ENCODE measurements around the gene ROBO2. TPM values are rescaled to one million over a fixed set of nuclear protein-coding genes. Genes with fewer than 3 reads are reported as not detected.

The ROBO2 gene
- total RNA-seq, 4 donors from 2014 or later, result 0.16 to 4.0 (median 1.3) TPM

GRCh38 chr3:77052733-77053670, 13.1 kb downstream of the ROBO2 start:
- TF ChIP-seq, protein P1, sequence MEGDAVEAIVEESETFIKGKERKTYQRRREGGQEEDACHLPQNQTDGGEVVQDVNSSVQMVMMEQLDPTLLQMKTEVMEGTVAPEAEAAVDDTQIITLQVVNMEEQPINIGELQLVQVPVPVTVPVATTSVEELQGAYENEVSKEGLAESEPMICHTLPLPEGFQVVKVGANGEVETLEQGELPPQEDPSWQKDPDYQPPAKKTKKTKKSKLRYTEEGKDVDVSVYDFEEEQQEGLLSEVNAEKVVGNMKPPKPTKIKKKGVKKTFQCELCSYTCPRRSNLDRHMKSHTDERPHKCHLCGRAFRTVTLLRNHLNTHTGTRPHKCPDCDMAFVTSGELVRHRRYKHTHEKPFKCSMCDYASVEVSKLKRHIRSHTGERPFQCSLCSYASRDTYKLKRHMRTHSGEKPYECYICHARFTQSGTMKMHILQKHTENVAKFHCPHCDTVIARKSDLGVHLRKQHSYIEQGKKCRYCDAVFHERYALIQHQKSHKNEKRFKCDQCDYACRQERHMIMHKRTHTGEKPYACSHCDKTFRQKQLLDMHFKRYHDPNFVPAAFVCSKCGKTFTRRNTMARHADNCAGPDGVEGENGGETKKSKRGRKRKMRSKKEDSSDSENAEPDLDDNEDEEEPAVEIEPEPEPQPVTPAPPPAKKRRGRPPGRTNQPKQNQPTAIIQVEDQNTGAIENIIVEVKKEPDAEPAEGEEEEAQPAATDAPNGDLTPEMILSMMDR (IDR thresholded peaks at IDR 0.05; ENCODE audit: low read depth), result no peak

DNA sequence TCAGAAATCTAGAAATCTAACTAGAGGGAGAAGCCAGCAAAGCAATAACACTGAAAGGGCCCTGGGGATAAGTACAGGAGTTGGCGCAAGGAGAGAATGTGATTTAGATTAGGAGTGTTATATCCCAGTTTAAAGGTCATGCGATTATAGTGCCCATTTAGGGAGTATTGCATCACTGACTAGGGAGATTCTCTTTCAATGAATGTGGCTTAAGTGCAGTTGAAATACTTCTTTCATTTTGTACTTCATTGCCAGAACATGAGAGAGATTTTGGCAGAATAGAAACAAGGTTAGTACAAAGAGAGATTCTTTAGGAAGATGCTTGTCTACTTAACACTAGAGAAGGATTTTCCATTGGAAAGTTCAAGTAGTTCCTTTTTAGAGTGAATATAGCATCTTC, 13.9 kb downstream of the ROBO2 start:
- TF ChIP-seq, protein P1 (IDR thresholded peaks at IDR 0.05; ENCODE audit: low read depth), result no peak

DNA sequence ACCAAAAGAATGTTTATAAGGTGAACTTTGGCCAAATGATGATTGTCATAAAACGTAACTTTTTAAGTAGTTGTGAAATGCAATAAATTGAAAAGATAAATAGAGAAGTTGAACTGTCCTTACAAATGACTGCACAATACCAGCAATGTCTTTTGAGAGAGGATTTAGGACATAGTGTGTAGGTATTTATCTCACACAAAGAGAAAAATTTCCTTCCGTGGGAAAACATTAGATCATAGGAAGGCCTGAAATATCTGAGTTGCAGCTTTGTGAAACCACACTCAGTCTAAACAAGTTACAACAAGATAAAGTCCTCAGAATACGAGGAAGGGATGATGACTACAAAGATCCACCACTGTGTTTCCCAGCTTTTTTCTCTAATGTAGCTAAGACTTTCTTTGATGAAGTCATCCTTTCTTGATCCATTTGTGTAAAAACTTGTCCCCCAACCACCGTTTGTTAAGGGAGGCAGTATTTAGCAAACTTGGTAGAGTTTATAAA, 16.0 kb downstream of the ROBO2 start:
- TF ChIP-seq, protein P1 (IDR thresholded peaks at IDR 0.05; ENCODE audit: low read depth), result no peak

- TF ChIP-seq, protein P1 (IDR thresholded peaks at IDR 0.05; ENCODE audit: low read depth), result no peak
Observed at GRCh38 chr3:77059354-77059753, 19.5 kb downstream of the ROBO2 start.

DNA sequence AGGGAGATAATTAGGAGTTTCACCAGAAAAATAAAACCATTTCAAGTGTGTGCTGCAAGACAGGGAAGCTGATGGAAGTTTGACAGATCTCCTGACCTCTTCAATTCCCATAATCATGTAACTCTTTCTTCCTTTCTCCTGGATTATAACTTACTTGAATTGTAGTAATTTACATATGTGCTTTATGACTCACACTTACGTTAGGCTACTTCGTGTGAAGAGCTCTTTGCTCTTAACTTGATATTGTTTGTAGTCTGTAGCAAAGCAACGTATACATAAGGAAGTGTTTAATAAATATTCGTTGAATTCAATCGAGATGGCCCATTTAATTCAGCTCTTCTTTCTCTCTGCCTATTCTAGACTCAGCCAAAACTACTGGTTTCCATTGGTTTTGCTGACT, 23.5 kb downstream of the ROBO2 start:
- TF ChIP-seq, protein P1 (IDR thresholded peaks at IDR 0.05; ENCODE audit: low read depth), result no peak

DNA sequence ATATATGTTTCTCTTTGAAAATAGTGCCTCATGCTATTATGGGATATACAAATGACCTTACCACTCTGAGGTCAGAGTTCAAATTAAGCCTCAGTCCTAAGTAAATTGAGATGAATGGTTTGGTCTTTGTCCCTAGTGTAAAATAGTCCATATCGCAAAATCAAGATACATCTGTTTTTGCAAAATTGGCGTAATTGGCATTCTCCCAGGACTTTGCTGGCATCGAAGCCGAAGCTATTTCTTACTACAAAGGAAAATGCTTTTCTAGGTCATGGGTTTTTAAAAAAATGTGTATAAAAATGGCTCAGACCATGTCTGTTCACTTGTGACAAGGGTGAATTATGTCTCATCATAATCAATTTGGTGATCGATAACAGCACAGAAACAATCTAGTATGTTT, 25.9 kb downstream of the ROBO2 start:
- TF ChIP-seq, protein P1 (IDR thresholded peaks at IDR 0.05; ENCODE audit: low read depth), result no peak

DNA sequence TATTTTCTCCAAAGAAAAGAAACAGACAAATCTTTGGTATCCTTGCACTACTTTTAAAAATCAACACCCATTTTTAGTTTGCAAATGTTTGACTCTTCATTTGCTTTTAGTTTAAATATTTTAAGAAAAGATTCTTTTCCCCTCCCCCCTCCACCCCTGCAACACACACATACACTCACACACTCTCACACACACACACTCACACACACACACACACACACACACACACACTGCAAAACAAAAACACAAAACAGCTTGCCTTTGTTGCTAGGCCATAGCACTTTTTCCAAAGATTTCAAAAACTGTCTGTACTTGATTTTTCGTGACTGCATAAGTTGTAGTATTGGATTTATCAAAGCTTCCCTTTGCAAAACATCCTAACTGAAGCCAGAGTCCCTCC, 26.9 kb downstream of the ROBO2 start:
- TF ChIP-seq, protein P1 (IDR thresholded peaks at IDR 0.05; ENCODE audit: low read depth), result no peak

All from subcutaneous adipose tissue (tissue), 4 donors.